HL-60 (cell line): ENCODE data around the gene EIF3C.
"Not testable (repeated sequence)": the region's sequence is repeated elsewhere in the genome, so short reads cannot be mapped to it uniquely, and the experiment has no call there.

Experiments used
- DNase-seq, 2 experiments: peaks; one replicate each; pipeline ENCODE4 v3.0.0-alpha.2; 2010 to 2020; ENCODE audit warnings: low read depth in 1 of 2, low spot score in 1 of 2
- H3K27ac ChIP-seq: fragments of 250-450 bp; sonication (Bioruptor Pico); replicated peaks from 2 replicates; pipeline ENCODE4 v1.5.1; 2020; ENCODE audit warnings: mild to moderate bottlenecking, moderate library complexity
- H3K27me3 ChIP-seq: fragments of 250-450 bp; sonication (Bioruptor Pico); 2 replicates; pipeline ENCODE4 v1.5.1; 2021; ENCODE audit warnings: mild to moderate bottlenecking, moderate library complexity; ENCODE audit not compliant: insufficient read depth, poor library complexity, severe bottlenecking
- H3K4me3 ChIP-seq: replicated peaks from 2 replicates; pipeline ENCODE4 v1.5.1; 2011; ENCODE audit warnings: mild to moderate bottlenecking, control low read depth, low read length; ENCODE audit not compliant: insufficient read depth
- long read RNA-seq: library from polyadenylated mRNA; unstranded; transcript quantifications from one replicate; pipeline ENCODE4 v2.0.0, GENCODE V29; 2020

EIF3C gene, protein sequence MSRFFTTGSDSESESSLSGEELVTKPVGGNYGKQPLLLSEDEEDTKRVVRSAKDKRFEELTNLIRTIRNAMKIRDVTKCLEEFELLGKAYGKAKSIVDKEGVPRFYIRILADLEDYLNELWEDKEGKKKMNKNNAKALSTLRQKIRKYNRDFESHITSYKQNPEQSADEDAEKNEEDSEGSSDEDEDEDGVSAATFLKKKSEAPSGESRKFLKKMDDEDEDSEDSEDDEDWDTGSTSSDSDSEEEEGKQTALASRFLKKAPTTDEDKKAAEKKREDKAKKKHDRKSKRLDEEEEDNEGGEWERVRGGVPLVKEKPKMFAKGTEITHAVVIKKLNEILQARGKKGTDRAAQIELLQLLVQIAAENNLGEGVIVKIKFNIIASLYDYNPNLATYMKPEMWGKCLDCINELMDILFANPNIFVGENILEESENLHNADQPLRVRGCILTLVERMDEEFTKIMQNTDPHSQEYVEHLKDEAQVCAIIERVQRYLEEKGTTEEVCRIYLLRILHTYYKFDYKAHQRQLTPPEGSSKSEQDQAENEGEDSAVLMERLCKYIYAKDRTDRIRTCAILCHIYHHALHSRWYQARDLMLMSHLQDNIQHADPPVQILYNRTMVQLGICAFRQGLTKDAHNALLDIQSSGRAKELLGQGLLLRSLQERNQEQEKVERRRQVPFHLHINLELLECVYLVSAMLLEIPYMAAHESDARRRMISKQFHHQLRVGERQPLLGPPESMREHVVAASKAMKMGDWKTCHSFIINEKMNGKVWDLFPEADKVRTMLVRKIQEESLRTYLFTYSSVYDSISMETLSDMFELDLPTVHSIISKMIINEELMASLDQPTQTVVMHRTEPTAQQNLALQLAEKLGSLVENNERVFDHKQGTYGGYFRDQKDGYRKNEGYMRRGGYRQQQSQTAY
- long read RNA-seq, transcript EIF3C-201 (21 exons, 3,145 nt): major isoform, 12,372 of 13,553 reads
- long read RNA-seq, transcript EIF3C-202 (21 exons, 3,137 nt): minor isoform, 90 of 13,553 reads
- long read RNA-seq, transcript EIF3C-211 (20 exons, 2,986 nt): minor isoform, 184 of 13,553 reads
- long read RNA-seq, transcript EIF3C-207 (13 exons, 3,957 nt): minor isoform, 87 of 13,553 reads
- long read RNA-seq, partial matches to known transcripts: 422 of 13,553 reads
- long read RNA-seq, other reads (novel, unspliced or antisense): 379 of 13,553 reads

DNA sequence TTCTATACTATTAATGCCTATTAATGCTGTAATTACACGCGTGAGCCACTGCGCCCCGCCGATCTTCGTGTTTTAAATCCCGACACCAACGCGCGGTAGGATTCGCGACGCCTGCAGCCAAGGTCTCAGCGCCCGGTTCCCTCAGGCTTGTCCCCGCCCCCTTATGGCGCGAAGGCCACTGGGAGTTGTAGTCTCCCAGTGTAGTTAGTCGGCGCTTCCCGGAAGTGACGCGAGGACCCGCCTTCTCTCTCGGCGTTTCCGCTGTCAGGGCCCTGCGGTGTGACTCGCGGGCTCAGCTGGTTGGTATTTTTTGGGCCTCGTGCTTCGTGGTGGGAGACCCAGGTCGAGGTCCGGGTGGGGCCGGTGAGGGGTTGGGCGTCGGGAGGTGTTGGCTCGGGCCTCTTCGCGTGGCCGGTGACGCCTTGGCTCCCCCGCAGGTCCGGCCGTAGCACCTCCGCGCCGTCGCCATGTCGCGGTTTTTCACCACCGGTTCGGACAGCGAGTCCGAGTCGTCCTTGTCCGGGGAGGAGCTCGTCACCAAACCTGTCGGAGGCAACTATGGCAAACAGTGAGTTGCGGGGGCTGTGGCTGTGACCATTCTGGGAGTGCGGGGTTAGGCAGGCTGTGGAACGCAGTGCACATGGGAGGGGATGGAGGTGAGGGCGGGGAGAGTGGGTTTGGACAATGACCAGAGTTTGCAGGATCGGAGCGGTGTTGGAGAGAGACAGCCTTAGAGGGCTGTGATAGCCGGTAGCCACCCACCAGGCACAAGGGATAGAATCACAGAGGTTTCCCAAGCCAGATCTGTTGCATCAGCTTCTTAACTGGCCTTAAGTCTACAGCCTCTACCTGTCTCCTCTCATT lies at the start of gene EIF3C:
Gene EIF3C, plus strand, starts transcription at position 245 of the 864 bp plus-strand sequence. Its CDS starts 223 bp downstream, at position 468.
- H3K27ac ChIP-seq, H3K27me3 ChIP-seq, DNase-seq: not testable (repeated sequence)
- H3K4me3 ChIP-seq: peak within 1 kb of the TSS; percentile 21

DNA sequence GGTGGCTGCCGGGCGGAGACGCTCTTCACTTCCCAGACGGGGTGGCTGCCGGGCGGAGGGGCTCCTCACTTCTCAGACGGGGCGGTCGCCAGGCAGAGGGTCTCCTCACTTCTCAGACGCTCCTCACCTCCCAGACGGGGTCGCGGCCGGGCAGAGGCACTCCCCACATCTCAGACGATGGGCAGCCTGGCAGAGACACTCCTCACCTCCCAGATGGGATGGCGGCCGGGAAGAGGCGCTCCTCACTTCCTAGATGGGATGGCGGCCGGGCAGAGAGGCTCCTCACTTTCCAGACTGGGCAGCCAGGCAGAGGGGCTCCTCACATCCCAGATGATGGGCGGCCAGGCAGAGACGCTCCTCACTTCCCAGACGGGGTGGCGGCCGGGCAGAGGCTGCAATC lies 45.0 kb upstream of the EIF3C start:
- not testable (repeated sequence) for H3K27me3 ChIP-seq, H3K27ac ChIP-seq, DNase-seq, H3K4me3 ChIP-seq

DNA sequence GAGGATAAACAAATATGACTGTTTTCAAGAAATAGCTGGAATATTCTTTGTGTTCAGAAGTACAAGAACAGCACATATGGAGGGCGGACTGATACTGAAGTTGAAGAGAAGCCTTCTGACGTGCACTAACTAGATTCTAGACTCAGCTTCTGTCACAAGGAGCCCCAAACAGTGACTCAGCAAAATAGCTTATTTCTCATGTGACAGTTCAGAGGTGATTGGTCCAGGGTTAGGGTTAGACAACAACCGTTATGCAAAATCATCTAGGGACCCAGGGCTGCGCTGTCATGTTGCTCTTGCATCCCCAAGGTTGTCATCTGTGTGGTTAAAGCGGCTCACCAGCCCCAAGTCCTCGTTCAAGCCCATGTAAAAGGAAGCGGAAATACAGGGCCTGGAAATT lies 43.8 kb upstream of the EIF3C start:
- H3K27me3 ChIP-seq, DNase-seq, H3K27ac ChIP-seq, H3K4me3 ChIP-seq: not testable (repeated sequence)

DNA sequence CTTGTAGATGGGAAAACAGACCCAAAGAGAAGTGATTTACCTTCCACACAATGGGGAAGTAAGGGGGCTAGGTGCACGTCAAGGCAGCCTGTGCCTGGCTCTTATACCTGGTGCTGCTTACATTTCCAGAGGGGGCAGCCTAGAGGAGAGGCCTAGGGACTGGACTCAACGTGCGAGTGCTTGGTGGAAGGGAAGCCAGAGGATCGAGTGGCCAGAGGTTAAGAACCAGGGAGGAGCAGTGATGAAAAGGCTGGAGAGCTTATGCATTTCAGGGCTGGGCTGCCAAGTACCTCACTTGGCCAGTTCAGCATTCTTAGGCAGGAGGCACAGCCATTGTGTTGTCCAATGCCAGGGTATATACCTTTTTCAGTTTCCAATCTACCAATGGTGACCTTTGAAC lies 43.1 kb upstream of the EIF3C start:
- H3K27me3 ChIP-seq, H3K27ac ChIP-seq, H3K4me3 ChIP-seq, DNase-seq: not testable (repeated sequence)

DNA sequence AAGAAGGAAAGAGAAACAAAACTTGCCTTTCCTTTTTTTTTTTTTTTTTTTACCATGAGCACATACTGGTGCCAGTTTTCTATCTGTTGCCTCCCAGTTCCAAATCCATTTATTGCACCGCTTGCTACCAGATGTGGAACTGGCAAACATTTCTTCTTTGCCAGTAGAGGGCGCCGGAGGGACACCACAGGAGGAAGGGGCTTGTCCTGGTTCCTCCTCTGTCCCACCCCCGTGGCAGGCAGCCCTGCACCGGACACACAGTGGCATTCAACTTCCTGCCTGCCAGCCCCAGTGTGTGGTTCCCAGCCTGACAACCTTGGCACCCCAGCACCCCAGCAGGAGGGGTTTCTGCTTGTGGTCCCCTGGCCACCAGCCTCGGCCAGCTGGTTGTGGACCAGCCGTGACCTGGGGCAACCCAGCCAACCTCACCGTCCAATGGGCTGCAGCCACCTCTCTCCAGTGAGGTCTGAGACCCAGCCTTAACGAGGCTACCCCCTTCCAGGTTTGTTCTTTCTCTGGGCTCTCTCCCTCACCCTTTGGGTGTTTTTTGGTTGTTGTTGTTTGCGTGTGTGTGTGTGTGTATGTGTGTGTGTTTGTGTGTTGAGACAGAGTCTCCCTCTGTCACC lies 22.8 kb upstream of the EIF3C start:
- not testable (repeated sequence) for H3K27ac ChIP-seq, DNase-seq, H3K4me3 ChIP-seq, H3K27me3 ChIP-seq

DNA sequence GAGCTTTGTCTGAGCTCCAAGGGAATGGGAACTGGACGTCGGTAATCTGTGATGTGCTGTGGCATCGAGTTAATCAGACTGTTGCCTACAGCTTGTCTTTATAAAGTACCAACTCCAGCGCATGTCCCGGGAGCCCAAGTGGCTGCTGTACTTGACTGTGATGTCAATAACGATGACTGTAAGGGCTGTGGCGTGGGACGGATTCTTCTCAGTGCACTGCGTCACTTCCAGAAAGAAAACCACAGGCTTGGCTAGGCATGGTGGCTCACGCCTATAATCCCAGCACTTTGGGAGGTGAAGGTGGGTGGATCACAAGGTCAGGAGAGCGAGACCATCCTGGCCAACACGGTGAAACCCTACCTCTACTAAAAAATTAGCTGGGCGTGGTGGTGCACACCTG lies 21.8 kb upstream of the EIF3C start:
- H3K27ac ChIP-seq, DNase-seq, H3K27me3 ChIP-seq, H3K4me3 ChIP-seq: not testable (repeated sequence)

DNA sequence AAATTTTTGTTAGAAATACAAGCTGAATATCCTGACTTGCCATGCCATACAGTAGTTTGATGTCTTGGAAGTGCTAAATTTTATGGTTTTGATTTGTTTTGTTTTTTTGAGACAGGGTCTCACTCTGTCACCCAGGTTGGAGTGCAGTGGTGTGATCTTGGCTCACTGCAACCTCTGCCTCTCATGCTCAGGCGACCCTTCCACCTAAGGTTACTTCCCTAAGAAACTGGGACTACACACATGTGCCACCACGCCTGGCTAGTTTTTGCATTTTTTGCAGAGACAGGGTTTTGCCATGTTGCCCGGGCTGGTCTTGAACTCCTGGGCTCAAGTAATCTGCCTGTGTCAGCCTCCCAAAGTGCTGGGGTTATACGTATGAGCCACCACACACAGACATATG lies 19.5 kb upstream of the EIF3C start:
- not testable (repeated sequence) for H3K27me3 ChIP-seq, H3K27ac ChIP-seq, DNase-seq, H3K4me3 ChIP-seq

DNA sequence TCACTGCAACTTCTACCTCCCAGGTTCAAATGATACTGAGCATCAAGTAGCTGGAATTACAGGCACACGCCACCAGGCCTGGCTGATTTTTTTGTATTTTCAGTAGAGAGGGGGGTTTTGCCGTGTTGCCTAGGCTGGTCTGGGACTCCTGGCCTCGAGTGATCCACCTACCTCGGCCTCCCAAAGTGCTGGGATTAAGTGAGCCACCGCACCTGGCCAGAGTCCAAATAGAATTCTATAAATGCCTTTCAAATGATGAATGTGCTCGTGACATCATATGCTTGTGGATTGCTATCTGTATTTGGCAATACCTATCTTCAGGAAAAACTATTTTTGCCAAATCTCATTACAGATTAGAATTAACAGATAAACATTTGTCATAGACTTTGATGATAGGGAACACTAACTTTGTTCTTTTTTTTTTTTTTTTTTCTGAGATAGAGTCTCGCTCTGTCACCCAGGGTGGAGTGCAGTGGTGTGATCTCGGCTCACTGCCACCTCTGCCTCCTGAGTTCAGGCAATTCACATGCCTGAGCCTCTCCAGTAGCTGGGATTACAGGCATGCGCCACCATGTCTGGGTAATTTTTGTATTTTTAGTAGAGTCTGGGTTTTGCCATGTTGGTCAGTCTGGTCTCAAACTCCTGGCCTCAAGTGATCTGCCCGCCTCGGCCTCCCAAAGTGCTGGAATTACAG lies 17.9 kb upstream of the EIF3C start:
- H3K4me3 ChIP-seq, DNase-seq, H3K27ac ChIP-seq, H3K27me3 ChIP-seq: not testable (repeated sequence)

DNA sequence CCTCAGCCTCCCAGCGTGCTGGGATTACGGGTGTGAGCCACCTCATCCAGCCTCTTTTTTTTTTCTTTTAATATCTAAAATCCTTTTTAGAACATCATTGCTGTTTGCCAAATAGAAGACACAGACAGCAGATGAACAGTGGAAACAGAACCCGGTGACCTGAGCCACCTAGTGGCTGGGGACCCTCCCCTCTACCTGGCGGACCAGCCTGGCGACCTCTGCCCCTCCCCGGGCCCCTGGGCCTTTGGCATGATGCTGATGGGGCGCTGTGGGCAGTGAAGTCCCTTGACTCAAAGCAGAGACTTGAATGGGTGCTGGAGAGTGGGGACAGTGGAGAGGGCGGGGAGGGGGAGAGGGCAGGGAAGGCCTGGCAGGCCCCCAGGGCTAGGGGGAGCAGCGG lies 11.5 kb upstream of the EIF3C start:
- not testable (repeated sequence) for H3K27me3 ChIP-seq, H3K27ac ChIP-seq, H3K4me3 ChIP-seq, DNase-seq

DNA sequence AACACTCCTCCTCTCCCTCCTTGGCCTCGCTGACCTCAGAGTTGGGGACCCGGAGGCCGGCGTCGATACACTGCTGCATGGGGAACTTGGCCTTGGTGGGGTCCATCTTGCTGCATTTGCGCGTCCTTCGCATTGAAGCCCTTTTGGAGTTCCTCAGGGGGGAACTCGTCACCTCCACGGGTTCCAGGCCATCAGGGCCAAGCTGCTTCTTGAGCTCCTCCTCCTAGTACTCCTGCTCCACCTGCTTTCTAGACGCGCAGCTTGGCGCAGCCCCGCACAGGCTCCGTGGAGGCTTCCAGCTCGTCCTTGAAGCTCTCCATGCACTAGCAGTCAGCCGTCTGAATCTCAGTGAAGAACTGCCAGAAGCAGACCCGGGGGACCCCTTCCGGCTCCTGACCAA lies 10.9 kb upstream of the EIF3C start:
- H3K27me3 ChIP-seq, H3K4me3 ChIP-seq, DNase-seq, H3K27ac ChIP-seq: not testable (repeated sequence)

DNA sequence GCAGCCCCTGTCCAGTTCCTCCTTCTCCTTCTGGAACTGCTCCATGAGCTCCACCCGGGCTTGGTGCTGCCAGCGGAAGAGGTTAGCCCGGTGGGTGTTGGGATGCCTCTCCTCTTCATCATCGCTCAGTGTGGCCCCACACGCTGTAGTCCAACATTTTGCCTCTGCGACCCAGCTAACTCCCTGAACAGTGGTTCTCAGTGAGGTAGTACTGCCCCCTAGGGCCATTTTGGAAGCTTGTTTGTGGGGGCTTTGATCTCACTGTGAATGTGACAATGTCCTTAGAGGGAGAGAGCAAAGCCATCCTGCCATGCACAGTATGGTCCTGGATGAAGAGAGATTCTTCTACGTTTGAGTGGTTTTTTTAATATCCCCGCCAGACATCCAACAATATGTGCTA lies 9.9 kb upstream of the EIF3C start:
- not testable (repeated sequence) for DNase-seq, H3K27me3 ChIP-seq, H3K4me3 ChIP-seq, H3K27ac ChIP-seq

DNA sequence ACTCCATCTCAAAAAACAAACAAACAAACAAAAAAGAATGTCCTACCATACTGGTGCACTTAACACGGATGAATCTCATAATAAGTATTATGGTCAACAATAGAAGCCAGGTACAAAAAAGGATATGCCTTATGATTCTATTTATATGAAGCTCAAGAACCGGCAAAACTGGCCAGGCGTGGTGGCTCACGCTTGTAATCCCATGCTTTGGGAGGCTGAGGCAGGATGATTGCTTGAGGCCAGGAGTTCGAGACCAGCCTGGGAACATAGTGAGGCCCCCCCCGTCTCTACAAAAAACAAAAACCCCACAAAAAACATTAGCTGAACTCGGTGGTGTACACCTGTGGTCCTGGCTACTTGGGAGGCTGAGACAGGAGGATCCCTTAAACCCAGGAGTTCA lies 7.0 kb upstream of the EIF3C start:
- not testable (repeated sequence) for DNase-seq, H3K27me3 ChIP-seq, H3K27ac ChIP-seq, H3K4me3 ChIP-seq
